Activated T-helper 1 cell treated with anti-CD3 and anti-CD28 coated beads, Interleukin-2, amount 50 U/mL, for 16 hours (primary cell): ENCODE data around the gene CCDC39.
A peak's percentile ranks its signal among the peaks of the same experiment; 100 is the strongest.

Experiments used
- DNase-seq, 2 donors: peaks; one replicate each; pipeline ENCODE4 v3.0.0-alpha.2; 2020; ENCODE audit warnings: low read depth in 1 of 2, low spot score in 1 of 2

The CCDC39 gene

GRCh38 chr3:180679178-180680096 is at the start of gene CCDC39:
CCDC39 (minus strand) TSS chr3:180679489; CDS start chr3:180679380, 109 bp downstream.
- peak; percentile 20 to 35 for DNase-seq

GRCh38 chr3:180720012-180720411 is 40.7 kb upstream of the CCDC39 start:
- no peak for DNase-seq

- DNase-seq = no peak
Observed at GRCh38 chr3:180707896-180708295, 28.6 kb upstream of the CCDC39 start.

- DNase-seq = no peak
Observed at GRCh38 chr3:180705619-180706018, 26.3 kb upstream of the CCDC39 start.

GRCh38 chr3:180704532-180704931 is 25.2 kb upstream of the CCDC39 start:
- no peak for DNase-seq

- no peak for DNase-seq
Observed at GRCh38 chr3:180700941-180701340, 21.7 kb upstream of the CCDC39 start.

GRCh38 chr3:180698760-180699270 is 19.5 kb upstream of the CCDC39 start:
- DNase-seq = no peak

GRCh38 chr3:180694321-180694720 is 15.0 kb upstream of the CCDC39 start:
- DNase-seq = no peak

- DNase-seq = no peak
Observed at GRCh38 chr3:180693656-180694055, 14.4 kb upstream of the CCDC39 start.

- DNase-seq = no peak
Observed at GRCh38 chr3:180690061-180690460, 10.8 kb upstream of the CCDC39 start.

- no peak for DNase-seq
Observed at GRCh38 chr3:180684807-180685206, 5.5 kb upstream of the CCDC39 start.

GRCh38 chr3:180683816-180684215 is 4.5 kb upstream of the CCDC39 start:
- DNase-seq = no peak

GRCh38 chr3:180680097-180680430 is 775 bp upstream of the CCDC39 start:
- no peak for DNase-seq

- DNase-seq = no peak
Observed at GRCh38 chr3:180678231-180678630, 1.1 kb downstream of the CCDC39 start.

GRCh38 chr3:180661444-180661843 is 17.8 kb downstream of the CCDC39 start:
- no peak for DNase-seq

- no peak for DNase-seq
Observed at GRCh38 chr3:180657094-180657493, 22.2 kb downstream of the CCDC39 start.

GRCh38 chr3:180656406-180656805 is 22.9 kb downstream of the CCDC39 start:
- no peak for DNase-seq

GRCh38 chr3:180646187-180646790 is 33.0 kb downstream of the CCDC39 start:
- DNase-seq = no peak

GRCh38 chr3:180640987-180641386 is 38.3 kb downstream of the CCDC39 start:
- no peak for DNase-seq

- DNase-seq = no peak
Observed at GRCh38 chr3:180633722-180634121, 45.6 kb downstream of the CCDC39 start.

GRCh38 chr3:180631317-180631716 is 48.0 kb downstream of the CCDC39 start:
- no peak for DNase-seq

- DNase-seq = no peak
Observed at GRCh38 chr3:180630371-180630770, 48.9 kb downstream of the CCDC39 start.
